Stromal cell of bone marrow (primary cell): ENCODE data around the gene CRYGN.

ENCODE experiments used
- DNase-seq: peaks from one replicate; pipeline ENCODE4 v3.0.0-alpha.2; 2012; ENCODE audit warnings: low read depth

The CRYGN gene

GRCh38 chr7:151426441-151426903 is 13.5 kb downstream of the CRYGN start:
- DNase-seq: peak; percentile 93

DNA sequence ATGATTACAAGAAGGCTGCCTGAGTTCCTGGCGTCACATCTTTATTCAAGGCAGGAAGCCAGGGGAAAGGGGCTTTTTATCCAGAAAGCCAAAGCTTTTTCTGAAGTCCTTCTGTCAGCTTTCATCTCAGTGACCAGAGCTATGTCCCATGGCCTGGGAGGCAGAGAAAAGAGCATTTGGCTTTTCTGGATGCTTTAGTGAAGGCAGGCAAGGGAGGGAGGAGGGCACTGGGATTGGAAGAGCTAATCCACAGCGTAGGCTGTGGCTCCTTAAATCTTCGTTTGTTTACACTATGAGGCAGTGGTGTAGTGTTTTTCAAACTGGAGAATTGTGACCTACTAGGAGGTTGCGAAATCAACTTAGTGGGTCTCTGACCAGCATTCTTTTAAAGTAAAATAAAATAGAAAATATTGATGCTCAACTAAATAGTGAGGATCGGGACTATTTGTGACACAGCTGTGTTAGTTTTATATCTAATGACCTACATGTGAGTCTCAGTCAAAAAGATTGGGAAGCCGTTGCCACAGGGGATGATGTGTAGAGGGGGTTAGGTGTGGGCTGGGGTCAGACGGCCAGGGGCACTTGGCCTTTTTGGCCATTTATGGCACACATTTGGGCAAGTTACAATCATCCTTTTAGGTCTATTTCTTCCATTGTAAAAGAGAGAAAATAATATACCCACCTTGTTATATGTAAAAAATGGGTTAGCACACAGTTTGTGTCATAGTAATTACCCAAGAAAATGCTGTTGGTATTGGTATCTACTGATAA is 14.1 kb downstream of the CRYGN start:
- DNase-seq: peak; percentile 89

DNA sequence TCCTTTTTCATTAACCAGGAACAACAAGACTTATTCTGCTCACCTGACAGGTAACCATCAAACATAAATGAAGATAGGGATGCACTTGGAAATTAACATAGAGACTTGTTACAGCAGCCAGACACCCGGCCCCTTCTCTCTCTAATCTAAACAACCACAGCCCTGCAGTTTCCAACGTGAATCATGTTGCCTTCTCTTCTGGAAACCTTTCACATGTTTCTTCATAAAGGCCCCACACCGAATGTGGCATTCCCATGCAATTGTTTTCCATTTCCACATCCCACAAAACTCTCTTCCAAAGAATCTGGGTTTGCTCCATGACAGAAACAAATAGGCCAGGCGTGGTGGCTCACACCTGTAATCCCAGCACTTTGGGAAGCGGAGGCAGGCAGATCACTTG is 15.1 kb downstream of the CRYGN start:
- DNase-seq: no peak

DNA sequence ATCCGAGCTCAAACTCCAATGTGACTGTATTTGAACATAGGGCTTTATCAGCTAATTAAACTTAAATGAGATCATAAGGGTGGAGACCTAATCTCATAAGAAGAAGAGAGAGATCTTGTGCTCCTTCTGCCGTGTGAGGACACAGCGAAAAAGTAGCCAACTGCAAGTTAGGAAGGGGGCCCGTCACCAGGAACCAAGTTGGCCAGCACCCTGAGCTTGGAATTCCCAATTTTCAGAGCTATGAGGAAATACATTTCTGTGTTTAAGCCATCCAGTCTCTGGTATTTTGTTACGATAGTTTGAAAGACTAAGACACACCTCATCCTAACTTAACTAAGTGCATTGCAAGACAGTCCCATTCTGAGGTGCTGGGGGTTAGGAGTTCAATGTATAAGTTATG is 16.0 kb downstream of the CRYGN start:
- DNase-seq: no peak

DNA sequence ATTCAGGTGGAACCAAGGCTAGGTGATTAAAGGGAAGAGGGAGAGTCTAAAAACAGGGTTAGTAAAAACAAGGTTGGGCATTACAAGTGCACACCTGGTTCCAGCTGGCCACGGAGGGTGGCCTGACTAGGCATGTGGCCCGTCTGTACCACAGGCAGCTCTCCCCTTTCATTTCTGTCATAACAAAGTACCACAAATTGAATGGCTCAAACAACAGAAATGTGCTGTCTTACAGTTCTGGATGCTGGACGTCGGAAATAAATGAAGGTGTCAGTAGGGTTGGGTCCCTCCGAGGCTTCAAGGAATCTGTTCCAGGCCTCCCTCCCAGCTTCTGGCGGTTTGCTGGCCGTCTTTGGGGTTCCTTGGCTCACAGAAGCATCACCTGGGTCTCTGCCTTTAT is 16.7 kb downstream of the CRYGN start:
- no peak for DNase-seq

- DNase-seq: no peak
Measured at GRCh38 chr7:151422212-151422611, 17.7 kb downstream of the CRYGN start.

GRCh38 chr7:151420144-151420543 is 19.8 kb downstream of the CRYGN start:
- DNase-seq: no peak

DNA sequence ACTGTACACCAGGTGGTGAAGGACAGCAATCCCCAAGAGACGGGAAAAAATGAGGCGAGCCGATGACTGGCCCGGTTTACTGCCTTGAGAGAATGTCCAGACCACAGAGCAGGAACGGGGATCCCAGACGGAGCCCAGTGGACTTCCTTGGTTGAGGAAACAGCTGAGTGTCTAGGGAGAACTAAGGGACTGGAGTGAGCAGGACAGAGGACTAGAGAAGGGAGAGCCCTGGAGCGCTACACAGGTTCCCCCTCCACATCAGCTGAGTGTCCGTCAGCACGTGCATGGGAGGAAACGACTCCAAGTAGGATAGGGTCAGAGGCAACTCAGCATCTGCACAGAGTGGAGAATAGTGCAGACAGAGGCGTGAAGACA is 23.0 kb downstream of the CRYGN start:
- DNase-seq: no peak

DNA sequence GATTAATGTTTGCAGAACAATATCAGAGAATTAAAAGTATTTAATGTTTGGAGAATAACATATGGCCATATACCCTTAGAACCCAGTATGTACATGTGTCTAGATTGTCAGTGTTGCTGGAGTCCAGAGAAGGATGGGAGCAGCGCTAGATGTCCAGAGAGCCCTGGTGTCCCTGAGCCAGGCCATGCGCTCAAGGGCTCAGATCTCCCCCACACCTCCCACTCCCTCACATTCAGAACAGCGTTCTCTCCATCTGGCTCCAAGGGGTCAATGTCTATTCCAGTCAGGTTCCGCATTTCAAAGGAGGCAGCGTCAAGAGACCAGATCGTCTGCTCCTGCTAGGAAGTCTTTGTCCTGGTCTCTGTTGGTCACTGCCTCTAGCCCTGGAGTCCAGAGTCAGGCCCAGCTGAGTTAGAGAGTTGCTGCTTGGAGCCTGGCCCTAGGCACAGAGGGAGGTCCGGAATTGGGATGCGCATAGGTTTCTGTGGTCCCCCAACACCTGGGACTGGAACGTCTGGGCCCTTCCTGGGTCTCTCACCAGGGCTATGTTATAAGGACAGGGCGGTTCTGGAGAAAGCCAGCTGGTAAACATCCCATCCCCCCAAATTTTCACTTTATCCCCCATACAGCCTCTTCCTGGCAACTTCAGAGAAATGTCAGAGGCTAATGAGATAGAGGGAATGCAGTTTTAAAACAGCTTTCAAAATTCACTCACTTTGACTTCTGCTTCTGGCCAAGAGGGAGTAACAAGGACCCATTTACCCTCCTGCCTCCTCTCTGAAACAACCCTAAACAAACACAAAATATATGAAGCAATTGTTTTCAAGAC is 23.6 kb downstream of the CRYGN start:
- no peak for DNase-seq

DNA sequence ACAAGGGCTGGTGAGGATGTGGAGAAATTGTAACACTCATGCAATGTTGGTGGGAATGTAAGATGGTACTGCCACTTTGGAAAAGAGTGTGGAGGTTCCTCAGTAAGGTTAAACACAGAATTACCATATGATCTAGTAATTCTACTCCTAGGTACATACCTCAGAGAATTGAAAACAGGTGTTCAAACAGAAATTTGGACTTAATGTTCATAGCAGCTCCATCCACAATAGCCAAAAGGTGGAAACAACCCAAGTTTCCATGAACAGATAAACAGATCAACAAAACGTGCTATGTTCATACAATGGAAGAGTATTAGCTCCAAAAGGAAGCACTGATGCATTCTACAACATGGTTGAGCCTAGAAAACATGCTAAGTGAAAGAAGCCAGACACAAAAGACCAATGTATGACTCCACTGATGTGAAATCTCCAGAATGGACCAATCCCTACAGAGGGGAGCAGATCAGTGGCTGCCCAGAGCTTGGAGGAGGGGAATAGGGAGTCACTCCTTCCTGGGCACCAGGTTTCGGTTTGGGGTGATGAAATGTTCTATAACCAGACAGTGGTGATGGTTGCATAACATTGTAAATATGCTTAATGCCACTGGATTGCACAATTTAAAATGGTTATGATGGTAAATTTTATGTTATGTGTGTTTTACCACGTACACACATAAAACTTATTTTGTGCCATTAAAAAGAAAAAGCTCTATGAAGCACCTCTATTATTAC is 24.4 kb downstream of the CRYGN start:
- no peak for DNase-seq

DNA sequence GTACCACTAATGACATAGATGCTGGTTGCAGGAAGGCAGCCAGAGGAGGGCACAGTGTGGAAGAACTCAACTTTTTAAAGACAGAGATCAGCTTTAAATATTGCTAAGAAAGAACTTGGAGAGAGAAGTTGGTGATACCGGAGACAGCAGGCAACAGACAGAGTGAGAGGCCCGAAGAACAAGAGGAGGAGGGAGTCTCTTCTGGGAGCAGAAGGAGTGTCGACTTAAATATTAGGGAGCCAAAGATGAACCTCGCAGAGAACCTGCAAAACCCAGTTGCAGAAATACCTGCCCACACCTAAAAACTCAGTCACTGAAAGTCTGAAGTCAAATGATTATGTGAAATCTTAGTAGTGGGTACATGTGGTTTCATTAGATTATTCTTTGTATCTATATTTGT is 26.7 kb downstream of the CRYGN start:
- DNase-seq: no peak

- no peak for DNase-seq
Measured at GRCh38 chr7:151412318-151412717, 27.6 kb downstream of the CRYGN start.

- no peak for DNase-seq
Measured at GRCh38 chr7:151411551-151411950, 28.4 kb downstream of the CRYGN start.

- no peak for DNase-seq
Measured at GRCh38 chr7:151410405-151411390, 29.2 kb downstream of the CRYGN start.

- DNase-seq: no peak
Measured at GRCh38 chr7:151409667-151410404, 30.1 kb downstream of the CRYGN start, which contains the start of gene WDR86. WDR86 (minus strand) TSS chr7:151410038; CDS start chr7:151409589, 449 bp downstream.

DNA sequence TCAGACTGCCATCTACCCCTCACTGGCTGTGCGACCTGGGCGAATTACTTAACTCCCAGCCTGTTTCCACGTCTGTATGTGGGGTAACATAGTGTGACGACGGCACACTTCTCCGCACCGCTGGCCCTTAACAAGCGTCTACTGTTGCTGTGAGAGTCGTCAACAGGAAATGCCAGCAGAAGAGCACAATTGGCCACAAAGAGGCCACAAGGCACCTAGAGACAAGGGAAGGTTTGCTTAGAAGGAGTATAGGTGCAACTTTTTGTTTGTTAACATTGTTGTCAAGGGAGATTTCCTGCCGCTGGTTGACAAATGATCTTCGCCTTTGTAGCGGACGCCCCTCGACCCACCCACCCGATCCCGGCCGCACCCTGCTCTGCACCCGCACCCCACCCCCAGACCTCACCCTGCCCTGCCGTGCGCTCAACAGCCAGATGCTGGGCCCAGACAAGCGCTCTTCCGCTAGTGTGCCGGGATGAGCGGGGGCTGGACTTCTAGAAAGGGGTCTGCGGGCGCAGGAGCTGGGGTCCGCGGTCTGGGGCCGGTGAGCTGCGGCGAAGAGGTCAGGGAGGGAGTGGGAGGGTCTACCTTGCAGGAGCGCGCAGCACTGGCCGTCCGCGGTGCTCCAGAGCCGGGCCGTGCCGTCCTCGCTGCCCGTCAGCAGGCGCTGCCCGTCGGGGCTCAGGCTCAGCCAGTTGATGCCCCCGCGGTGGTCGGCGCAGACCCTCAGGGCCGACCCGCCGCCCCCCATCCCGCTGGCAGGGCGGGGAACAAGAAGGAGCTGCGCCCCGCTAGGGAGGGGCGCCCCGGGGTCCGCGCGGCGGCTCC is 30.9 kb downstream of the CRYGN start:
- DNase-seq: no peak

GRCh38 chr7:151408498-151408838 is 31.5 kb downstream of the CRYGN start:
- DNase-seq: no peak

GRCh38 chr7:151406886-151407583 is 32.9 kb downstream of the CRYGN start:
- DNase-seq: no peak
